Fibroblast of the aortic adventitia (primary cell): ENCODE data around the gene TLR1. TPM values are rescaled to one million over a fixed set of nuclear protein-coding genes. Genes with fewer than 3 reads are reported as not detected.

Experiments used
- DNase-seq: peaks from one replicate; pipeline ENCODE4 v3.0.0-alpha.2; 2010; ENCODE audit warnings: low read depth
- H3K4me3 ChIP-seq: 2 replicates; pipeline ENCODE4 v1.5.1; 2011; ENCODE audit warnings: low read depth, mild to moderate bottlenecking, control low read depth, low read length, moderate library complexity
- CTCF ChIP-seq: IDR thresholded peaks from 2 replicates; pipeline ENCODE4 v1.5.1; 2011; ENCODE audit warnings: mild to moderate bottlenecking, low read length, control low read depth, inconsistent platforms; ENCODE audit not compliant: insufficient read depth
- total RNA-seq: library from RNA; depleted of rRNA; stranded (reverse); fragments of >200 nt; gene quantifications from 2 replicates; pipeline ENCODE4 v1.2.3, GENCODE V29; 2012; ENCODE audit warnings: low replicate concordance

The TLR1 gene
- total RNA-seq, 1 donor = 3.2 TPM

GRCh38 chr4:38785041-38785790 lies 19.4 kb downstream of the TLR1 start:
- DNase-seq = no peak
- H3K4me3 ChIP-seq = no peak overlapping the region
- no peak for TF ChIP-seq CTCF

DNA sequence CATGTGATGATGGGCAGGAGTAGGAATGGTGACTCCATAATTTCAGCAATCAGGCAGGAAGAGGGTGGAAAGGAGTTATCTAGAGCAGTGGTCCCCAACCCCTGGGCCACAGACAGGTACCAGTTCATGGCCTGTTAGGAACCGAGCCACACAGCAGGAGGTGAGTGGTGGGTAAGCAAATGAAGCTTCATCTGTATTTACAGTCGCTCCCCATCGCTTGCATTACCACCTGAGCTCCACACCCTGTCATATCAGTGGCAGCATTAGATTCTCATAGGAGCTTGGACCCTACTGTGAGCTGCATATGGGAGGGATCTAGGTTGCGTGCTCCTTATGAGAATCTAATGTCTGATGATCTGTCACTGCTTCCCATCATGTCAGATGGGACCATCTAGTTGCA lies 20.4 kb downstream of the TLR1 start:
- TF ChIP-seq CTCF = no peak
- no peak overlapping the region for H3K4me3 ChIP-seq
- no peak for DNase-seq

- H3K4me3 ChIP-seq = no peak overlapping the region
- DNase-seq = no peak
- no peak for TF ChIP-seq CTCF
Measured at GRCh38 chr4:38783109-38783460, 21.5 kb downstream of the TLR1 start.

GRCh38 chr4:38782452-38783108 lies 22.0 kb downstream of the TLR1 start, which contains the start of gene TLR10:
Gene TLR10, minus strand, starts transcription at chr4:38782990. Its CDS starts 7,400 bp downstream, at chr4:38775590.
- TF ChIP-seq CTCF = peak; percentile 74

DNA sequence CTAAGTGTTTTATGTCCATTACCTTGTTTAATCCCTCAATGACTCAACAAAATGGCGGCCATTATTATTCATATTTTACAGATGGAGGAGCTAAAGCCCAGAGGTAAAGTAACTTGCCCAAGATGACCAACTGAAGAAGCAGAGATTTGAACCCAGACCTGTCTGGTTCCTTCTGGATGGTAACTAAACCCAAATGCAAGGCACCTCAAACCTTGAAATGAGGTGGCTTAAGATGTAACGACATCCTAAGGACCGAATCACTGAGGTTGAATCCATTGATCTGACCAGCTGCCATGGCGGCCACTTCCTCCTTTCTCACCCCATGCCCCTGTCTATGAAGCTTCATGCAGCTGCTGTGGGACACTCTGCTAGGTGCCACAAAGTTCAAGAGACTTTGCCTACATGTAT lies 22.7 kb downstream of the TLR1 start:
- no peak for DNase-seq
- H3K4me3 ChIP-seq = no peak overlapping the region
- no peak for TF ChIP-seq CTCF

More at GRCh38 chr4:38782452-38783108, 22.0 kb downstream of the TLR1 start, which contains the start of gene TLR10:
- H3K4me3 ChIP-seq = no peak within 1 kb of the TSS
- peak; percentile 69 for DNase-seq

DNA sequence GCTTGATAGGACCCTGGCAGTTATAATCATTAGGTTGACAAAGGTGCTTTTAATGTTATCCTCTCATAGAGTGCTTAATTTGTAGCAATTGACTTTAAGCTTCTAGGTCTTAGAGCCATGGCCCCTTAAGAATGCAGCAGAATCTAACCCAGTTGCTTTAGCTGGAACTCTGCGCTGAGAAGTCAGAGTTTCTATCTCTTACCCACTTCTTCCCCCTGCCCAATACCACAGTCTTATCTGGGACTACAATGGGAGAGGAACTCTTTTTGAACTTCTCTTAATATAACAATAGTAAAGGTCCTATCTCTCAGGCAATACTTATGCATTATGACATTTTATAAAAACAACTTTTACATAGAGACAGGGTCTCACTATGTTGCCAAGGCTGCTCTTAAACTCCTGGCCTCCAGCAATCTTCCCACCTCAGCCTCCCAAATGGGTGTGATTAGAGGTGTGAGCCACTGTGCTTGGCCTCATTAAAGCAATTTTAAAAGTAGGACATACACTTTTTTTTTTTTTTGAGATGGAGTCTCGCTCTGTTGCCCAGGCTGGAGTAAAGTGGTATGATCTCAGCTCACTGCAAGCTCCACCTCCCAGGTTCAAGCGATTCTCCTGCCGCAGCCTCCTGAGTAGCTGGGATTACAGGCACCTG lies 23.6 kb downstream of the TLR1 start:
- DNase-seq = no peak
- no peak overlapping the region for H3K4me3 ChIP-seq
- no peak for TF ChIP-seq CTCF
